Left ventricle myocardium superior (tissue), 1 donor: ENCODE results near the gene GOLGA8J. TPM values are rescaled to one million over a fixed set of nuclear protein-coding genes. Genes with fewer than 3 reads are reported as not detected.
"Not testable (repeated sequence)": the region's sequence is repeated elsewhere in the genome, so short reads cannot be mapped to it uniquely, and the experiment has no call there.

Source experiments
- ATAC-seq: fragments of 200-7000 bp; cut with Tn5 transposase; one replicate; pipeline ENCODE4 v1.9.1; 2020; ENCODE audit warnings: mild to moderate bottlenecking, moderate library complexity
- DNase-seq: peaks from one replicate; pipeline ENCODE4 v3.0.0-alpha.2; 2020
- intact Hi-C: fragments of 100-400 bp; cut with micrococcal nuclease; formaldehyde crosslinking; loops from one replicate; pipeline ENCODE4 v1.11.0; 2022
- long read RNA-seq: library from polyadenylated mRNA; unstranded; transcript quantifications from one replicate; pipeline ENCODE4 v2.0.0, GENCODE V29; 2021
- total RNA-seq: library from RNA; stranded (reverse); fragmentation: NEBNext Ultra II Directional; extraction: Animal tissue kit (Norgen Biotek cat#: 25700); gene quantifications from one replicate; pipeline ENCODE4 v1.2.1, GENCODE V29; 2021
- donor health status: DM: no; HTN: yes; CAD: no; lungs with severe emphysema.

Gene GOLGA8J, protein sequence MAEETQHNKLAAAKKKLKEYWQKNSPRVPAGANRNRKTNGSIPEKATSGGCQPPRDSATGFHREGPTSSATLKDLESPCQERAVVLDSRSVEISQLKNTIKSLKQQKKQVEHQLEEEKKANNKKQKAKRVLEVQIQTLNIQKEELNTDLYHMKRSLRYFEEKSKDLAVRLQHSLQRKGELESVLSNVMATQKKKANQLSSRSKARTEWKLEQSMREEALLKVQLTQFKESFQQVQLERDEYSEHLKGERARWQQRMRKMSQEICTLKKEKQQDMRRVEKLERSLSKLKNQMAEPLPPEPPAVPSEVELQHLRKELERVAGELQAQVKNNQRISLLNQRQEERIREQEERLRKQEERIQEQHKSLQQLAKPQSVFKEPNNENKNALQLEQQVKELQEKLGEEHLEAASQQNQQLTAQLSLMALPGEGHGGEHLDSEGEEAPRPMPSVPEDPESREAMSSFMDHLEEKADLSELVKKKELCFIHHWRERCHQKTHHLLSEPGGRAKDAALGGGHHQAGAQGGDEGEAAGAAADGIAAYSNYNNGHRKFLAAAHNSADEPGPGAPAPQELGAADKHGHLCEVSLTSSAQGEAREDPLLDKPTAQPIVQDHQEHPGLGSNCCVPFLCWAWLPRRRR
- total RNA-seq = not detected
- long read RNA-seq = 0 reads

DNA sequence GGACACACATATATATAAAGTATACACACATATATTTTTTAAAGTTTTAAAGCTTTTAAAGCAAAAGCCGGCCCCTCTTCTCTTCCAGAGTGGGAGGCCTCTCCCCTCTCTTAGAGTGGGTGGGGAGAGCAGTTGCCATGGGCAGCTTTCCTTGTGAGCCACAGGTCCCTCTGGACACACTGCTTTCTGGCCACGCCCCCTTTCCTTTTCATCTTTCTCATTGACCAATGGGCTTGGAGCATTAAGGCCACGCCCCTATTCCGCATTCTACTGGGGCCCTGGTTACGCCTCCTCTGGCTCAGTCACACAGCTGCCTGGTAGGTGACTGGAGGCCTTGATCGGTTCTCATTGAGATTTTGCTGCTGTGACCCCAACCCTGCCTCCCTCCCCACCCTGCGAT lies at the start of gene GOLGA8J:
Gene GOLGA8J (plus strand): TSS at position 301 of the 400 bp plus-strand sequence. CDS start 98 bp downstream, at position 399.
- ATAC-seq, intact Hi-C loops, DNase-seq: not testable (repeated sequence)

DNA sequence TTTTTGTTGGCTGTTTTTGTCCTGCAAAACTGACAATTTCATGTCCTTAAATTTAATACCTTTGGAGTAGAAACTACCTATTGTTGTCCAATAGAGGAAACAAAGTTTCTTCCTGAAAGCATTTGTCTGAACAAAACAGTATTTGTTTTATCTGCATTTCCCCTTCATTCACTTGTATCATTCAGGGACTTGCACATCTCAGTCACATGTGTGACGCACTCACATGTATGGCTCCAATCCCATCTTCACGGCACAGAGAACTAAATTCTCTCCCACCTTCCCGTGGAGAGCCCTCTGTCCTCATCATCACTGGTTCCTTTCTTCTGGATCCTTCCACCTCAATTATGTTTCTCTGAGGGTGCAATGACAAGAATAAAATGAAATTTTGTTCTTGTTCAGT lies 49.5 kb upstream of the GOLGA8J start:
- DNase-seq = no peak
- intact Hi-C loops = no loop called here
- ATAC-seq = no peak

DNA sequence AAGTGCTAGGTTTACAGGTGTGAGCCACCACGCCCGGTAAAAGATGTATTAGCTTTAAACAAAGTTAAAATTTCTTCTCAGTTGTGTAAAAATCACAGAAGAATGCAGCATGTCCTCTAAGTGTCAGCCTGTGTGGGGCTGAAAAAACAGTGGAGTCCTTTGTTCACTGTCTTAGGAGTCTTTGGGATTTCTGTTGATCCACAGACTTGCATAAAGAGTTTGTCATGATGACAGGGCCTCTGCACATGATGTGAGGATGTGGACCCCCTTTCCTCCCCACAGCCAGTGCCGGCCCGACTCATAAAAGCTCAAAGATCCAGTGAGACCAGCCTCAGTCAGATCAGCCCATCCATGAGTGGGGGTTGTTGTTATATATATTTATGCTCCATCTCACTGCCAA lies 49.0 kb upstream of the GOLGA8J start:
- ATAC-seq (no peak), DNase-seq (no peak)
- intact Hi-C loops = no loop called here

DNA sequence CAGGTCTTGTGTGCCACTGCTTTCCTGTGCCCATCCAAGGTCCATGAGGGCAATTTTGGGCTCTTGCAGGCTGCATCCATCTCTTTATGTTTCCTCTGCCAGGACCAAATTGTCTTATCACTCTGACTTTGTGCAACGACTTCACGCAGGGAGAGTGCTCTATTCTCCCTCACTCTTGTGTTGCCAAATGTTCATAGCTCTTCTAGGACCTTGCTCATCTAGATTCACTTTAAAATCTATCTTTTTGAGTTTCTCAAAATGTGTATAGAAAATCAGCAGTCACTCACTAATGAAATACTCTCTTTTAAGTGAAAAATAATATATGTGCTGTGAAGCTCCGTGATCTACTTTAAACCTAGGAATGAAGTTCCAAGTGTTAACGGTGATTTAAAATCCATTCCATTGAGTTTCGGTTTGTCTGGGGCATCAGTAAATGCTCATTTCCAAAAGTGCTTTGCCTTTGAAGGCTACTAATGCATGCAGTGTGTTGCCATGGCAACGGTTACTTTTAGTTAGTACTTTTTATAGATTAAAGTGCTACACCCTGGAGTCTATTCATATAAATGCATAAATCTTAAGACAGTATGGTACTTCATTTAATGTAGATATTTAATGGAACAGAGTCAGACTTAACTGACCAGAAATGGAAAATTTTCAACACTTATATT lies 46.6 kb upstream of the GOLGA8J start:
- no peak for DNase-seq
- no peak for ATAC-seq
- intact Hi-C loops = no loop called here

DNA sequence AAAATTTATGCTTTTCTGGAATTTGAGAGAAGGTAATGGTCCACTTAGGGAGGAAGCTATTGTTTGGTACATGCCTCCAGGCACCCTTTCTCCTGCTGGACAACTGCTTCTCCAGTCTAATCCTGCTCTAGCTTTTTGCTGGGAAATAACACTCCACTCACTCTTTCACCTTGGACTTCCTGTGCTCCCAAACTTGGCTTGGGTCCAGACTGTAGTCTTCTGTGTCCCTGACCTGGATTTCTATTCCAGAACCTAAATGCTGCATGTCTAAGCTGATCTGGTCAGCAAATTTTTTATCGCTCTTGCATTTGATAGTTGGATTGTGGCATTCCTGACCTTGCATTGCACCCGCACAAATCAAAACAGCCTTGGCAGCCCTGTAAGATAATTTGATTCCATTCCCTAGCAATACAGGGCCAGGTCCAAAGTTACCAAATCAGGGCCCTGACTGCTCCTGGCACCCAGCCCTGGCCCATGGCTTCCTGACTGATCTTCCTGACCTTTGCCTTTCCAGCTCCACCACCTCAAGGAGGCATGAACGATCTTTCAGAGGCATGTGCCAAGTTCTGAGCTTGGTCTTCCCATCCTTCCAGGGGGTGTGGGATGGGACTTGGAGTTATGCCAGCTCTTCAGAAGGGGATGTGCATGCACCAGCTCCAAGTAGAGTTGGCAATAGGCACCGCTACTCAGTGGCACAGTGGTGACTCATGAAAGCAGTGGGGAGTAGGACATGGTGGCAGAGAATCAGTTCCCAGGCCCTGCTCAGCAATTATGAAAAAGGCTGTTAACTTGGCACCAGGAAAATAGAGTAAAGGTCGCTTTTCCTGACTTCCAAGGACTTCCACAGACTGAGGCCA lies 43.9 kb upstream of the GOLGA8J start:
- intact Hi-C loops = no loop called here
- DNase-seq = no peak
- ATAC-seq = peak; percentile 70

DNA sequence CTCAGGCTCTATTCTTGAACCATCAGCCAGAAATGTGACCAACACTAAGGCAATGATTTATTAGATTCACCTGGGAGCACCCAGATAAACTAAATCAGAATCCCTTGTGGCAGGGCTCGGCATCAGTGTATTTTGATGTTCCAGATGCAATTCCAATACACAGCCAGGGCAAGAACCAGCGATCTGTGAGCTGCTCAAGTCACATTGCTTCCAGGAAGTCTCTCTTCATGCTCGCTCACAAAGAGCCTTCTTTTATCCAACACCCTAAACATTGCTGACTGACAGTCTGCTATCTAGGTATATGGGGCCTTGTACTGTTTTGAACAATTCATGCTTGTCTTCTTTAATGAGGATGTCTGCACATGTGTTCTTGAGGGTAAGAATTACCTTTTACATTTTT lies 40.9 kb upstream of the GOLGA8J start:
- DNase-seq (no peak), ATAC-seq (no peak)
- intact Hi-C loops = no loop called here

DNA sequence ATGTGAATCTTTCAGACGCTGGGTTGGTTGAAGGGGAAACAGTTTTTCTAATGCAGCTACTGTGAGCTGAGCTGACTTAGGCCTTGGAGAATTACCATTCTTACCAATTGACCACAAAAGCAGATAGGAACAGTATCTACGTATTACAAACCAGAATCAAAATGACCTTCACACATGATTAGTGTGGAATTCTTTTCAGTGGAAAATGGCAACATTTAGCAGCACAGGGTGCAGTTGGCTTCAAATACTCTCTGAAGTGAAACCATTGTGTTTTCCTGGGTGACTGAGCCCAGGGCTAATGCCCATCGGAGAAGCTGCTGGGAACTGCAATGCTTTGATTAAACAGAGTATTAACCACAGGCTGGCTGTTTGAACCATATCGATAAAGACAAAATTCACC lies 40.2 kb upstream of the GOLGA8J start:
- intact Hi-C loops = no loop called here
- no peak for ATAC-seq
- DNase-seq = no peak

DNA sequence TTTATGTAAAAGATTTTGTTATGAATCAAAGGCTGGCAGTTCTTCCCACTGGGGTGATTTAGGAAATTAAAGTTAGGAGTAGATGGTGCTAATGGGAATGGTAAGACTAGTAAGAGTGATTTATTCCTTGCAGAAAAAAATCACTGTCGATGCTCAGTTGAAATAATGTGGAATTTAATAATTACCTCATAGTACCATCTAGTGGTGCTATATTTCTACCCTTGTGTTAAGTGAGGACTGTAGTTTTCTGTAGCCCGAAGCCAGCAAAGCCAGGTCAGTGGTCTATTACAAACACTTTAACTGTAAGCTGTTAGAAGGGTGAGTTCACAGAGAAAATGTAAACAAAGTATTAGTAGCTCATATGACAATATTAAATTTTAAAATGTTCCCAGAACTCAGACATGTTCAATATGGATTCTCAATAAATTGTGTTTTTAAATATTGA lies 39.5 kb upstream of the GOLGA8J start:
- DNase-seq (no peak), ATAC-seq (no peak)
- intact Hi-C loops = no loop called here

DNA sequence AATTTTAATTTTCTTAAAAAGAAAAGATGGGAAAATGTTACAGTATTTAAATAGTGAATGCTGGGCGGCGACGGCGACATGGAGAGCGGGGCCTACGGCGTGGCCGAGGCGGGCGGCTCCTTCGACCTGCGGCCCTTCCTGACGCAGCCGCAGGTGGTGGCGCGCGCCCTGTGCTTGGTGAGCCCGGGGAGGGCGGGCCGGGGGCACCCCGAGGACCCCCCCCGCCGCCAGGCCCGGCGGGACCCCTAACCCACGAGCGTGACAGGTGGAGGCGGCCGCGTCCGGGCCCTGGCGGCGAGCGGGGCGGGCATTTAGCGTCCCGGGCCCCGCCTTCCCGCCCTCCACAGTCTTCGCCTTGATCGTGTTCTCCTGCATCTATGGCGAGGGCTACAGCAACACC lies 38.4 kb upstream of the GOLGA8J start:
- ATAC-seq = no peak
- intact Hi-C loops = no loop called here
- no peak for DNase-seq

DNA sequence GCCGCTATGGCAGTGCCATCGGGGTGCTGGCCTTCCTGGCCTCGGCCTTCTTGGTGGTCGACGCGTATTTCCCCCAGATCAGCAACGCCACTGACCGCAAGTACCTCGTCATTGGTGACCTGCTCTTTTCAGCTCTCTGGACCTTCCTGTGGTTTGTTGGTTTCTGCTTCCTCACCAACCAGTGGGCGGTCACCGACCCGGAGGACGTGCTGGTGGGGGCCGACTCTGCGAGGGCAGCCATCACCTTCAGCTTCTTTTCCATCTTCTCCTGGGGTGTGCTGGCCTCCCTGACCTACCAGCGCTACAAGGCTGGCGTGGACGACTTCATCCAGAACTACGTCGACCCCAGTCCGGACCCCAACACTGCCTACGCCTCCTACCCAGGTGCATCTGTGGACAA lies 37.9 kb upstream of the GOLGA8J start:
- DNase-seq, ATAC-seq, intact Hi-C loops: not testable (repeated sequence)

DNA sequence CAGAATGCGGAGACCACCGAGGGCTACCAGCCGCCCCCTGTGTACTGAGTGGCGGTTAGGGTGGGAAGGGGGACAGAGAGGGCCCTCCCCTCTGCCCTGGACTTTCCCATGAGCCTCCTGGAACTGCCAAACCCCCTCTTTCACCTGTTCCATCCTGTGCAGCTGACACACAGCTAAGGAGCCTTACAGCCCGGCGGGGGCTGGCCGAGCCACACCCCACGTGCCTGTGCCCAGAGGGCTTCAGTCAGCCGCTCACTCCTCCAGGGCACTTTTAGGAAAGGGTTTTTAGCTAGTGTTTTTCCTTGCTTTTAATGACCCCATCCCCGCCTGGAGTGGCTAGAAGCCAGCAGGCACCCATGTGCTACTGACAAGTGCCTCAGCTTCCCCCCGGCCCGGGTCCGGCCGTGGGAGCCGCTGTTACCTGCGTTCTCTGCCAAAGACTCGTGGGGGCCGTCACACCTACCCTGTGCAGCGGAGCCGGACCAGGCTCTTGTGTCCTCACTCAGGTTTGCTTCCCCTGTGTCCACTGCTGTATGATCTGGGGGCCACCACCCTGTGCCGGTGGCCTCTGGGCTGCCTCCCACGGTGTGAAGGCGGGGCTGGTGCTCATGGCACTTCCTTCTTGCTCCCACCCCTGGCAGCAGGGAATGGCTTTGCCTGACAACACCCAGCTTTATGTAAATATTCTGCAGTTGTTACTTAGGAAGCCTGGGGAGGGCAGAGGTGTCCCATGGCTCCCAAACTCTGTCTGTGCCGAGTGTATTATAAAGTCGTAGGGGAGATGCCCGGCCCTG lies 37.3 kb upstream of the GOLGA8J start:
- ATAC-seq, intact Hi-C loops, DNase-seq: not testable (repeated sequence)

DNA sequence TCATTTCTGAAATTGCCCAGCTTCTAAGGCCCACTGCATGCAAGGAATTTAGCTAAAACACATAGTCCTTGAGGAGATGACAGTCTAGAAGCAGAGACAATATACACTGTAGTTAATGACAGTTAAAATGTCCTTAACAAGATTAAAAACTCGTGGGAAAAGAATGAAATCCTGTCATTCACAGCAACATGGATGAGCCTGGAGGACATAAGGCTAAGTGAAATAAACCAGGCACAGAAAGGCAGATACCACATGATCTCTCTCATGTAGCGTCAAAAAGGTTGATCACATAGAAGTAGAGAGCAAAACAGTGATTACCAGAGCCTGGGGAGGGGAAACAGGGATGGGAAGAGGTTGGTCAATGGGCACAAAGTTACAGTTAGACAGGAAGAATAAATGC lies 36.3 kb upstream of the GOLGA8J start:
- ATAC-seq (no peak), DNase-seq (no peak)
- intact Hi-C loops = no loop called here

DNA sequence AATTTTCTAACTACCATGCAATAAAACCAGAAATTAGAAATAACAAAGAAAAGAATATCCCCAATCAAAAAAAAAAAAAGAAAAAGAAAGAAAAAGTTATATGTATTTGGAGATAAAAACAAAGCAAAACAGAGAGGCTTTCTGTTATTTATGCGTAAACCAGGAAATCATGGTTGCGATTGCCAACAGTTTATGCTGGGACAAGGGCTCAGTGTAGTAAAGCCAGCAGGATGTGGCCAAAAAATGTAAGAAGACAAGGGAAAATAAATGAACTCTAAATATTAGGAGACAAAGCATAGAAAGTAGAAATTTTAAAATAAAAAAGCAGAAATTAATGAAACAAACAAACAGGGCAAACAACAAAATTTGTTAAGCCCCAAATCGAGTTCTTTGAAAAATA lies 27.2 kb upstream of the GOLGA8J start:
- intact Hi-C loops = no loop called here
- no peak for DNase-seq

DNA sequence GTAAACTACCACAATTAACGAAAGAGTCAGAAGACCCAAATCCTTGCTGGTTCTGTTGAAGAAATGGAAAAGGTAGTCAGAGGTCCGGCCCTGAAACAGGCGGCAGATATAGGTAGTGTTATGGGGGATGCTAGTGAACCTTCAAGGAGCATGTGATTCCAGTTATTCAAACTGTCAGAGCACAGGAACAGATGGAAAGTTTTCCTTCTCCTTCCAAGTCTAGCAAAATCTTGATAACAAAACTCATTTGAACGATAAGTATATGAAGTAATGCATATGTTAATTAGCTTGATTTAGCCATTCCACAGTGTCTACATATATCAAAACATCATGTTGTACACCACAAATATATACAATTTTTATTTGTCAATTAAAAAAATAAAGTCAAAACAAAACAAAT lies 26.6 kb upstream of the GOLGA8J start:
- intact Hi-C loops = no loop called here
- ATAC-seq = no peak
- DNase-seq = no peak

More for the DNA sequence above, 27.2 kb upstream of the GOLGA8J start:
- no peak for ATAC-seq

DNA sequence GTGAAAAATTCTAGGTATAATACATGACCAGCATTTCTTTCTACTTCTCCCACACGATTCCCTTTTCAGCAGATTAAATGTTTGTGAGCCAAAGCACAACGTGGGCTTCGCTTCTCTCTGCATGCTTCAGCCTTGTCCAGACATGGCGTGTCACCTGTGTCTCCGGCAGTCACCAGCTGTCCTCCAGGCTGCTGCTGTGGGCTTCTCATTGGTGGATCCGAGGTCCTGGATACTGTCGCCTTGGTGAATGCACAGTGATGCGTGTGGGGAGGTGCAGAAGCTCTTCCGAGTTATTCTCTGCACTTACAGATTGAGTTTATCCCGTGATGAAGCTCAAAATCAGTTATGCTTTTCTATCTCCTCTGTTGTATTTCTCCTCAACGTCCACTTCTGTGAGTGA lies 23.0 kb upstream of the GOLGA8J start:
- no peak for DNase-seq
- intact Hi-C loops = no loop called here
- no peak for ATAC-seq

DNA sequence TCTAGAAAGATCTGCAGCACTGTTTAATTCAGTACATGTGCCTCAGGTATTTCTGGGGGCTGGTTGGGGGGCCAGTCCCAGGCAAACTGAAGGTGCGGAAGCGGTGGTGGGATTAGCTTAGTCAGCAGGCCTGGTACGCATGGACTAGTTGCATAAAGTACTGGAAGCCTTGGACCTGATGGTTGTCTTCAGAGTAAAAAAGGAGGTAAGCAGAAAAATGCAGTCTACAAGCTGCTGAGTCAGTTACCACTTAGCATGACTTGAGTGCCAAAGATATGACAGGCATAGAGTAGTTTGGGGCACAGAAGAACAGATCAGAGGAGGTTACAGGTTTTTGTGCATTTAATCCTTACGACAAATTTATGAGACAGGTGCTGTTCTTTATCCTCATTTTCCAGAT lies 19.9 kb upstream of the GOLGA8J start:
- no peak for DNase-seq
- ATAC-seq = no peak
- intact Hi-C loops = no loop called here

DNA sequence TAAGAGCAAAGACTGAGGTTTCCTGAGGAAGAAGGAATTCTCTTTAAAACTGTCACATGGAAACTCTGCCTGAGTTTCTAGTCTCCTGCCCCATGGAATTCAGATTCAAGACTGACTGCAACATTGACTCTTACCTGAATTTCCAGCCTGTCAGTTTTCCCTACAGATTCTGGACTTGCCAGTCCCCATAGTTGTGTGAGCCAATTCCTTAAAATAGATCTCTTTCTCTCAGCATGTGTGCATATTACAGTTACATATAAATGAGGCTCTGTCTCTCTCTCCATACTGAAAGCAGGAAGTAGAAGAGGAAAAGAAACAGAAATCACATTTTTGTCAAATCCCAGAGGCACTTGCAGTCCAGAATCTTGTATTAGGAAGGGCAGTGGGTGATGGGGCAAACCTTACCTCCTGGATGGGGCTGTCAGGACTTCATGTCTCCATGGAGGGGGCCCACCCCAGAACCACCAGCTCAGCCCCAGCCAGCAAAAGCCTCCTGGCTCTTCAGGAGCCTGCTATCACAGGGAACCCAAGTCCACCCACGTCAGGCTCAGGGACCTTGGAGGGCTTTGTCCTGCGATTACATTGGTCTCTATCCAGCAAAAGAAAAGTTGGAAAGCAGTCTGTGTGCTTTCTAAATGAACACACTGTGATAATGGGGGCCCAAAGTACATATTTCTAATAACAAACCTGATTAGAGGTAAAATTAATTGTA lies 18.8 kb upstream of the GOLGA8J start:
- intact Hi-C loops = no loop called here
- ATAC-seq (peak; percentile 61), DNase-seq (no peak)
